DOHH2 (cell line): ENCODE data around the gene P2RX6.

Source experiments
- H3F3A ChIP-seq: fragments of 200-600 bp; sonication (generic), shearing (Covaris generic); 2 replicates; pipeline ENCODE4 v1.6.0; 2016; ENCODE audit warnings: antibody characterized with exemption, mild to moderate bottlenecking; ENCODE audit not compliant: control insufficient read depth, insufficient read depth
- H3K27ac ChIP-seq: fragments of 200-600 bp; sonication (generic); 2 replicates; pipeline ENCODE4 v1.5.1; 2014; ENCODE audit warnings: low read depth, mild to moderate bottlenecking, low read length, moderate library complexity
- H3K27me3 ChIP-seq: fragments of 200-600 bp; sonication (generic); 2 replicates; pipeline ENCODE4 v1.6.1; 2014; ENCODE audit warnings: mild to moderate bottlenecking, low read length, mixed read lengths; ENCODE audit not compliant: control insufficient read depth
- H3K36me3 ChIP-seq: fragments of 200-600 bp; sonication (generic); 2 replicates; pipeline ENCODE4 v1.6.1; 2014; ENCODE audit warnings: mild to moderate bottlenecking, low read length, moderate library complexity, mixed read lengths; ENCODE audit not compliant: control insufficient read depth
- H3K4me1 ChIP-seq: fragments of 200-600 bp; sonication (generic); 2 replicates; pipeline ENCODE4 v1.6.1; 2014; ENCODE audit warnings: mild to moderate bottlenecking, low read length, mixed read lengths; ENCODE audit not compliant: control insufficient read depth
- H3K4me2 ChIP-seq: fragments of 200-600 bp; sonication (generic); 2 replicates; pipeline ENCODE4 v1.6.0; 2014; ENCODE audit warnings: mild to moderate bottlenecking, low read length, moderate library complexity
- H3K4me3 ChIP-seq: fragments of 200-600 bp; sonication (generic); 2 replicates; pipeline ENCODE4 v1.5.1; 2014; ENCODE audit warnings: mild to moderate bottlenecking, low read length, mixed read lengths
- H3K79me2 ChIP-seq: fragments of 200-600 bp; sonication (generic); 2 replicates; pipeline ENCODE4 v1.6.1; 2014; ENCODE audit warnings: mild to moderate bottlenecking, low read length, mixed read lengths; ENCODE audit not compliant: control insufficient read depth
- H3K9me2 ChIP-seq: fragments of 200-600 bp; sonication (generic); replicated peaks from 2 replicates; pipeline ENCODE4 v1.6.1; 2014; ENCODE audit warnings: mild to moderate bottlenecking, low read length, mixed read lengths; ENCODE audit not compliant: control insufficient read depth
- H3K9me3 ChIP-seq: fragments of 200-600 bp; sonication (generic); 2 replicates; pipeline ENCODE4 v1.6.1; 2014; ENCODE audit warnings: antibody characterized with exemption, low read length, mixed read lengths; ENCODE audit not compliant: control insufficient read depth, insufficient read depth
- H4K20me1 ChIP-seq: fragments of 200-600 bp; sonication (generic); 2 replicates; pipeline ENCODE4 v1.6.0; 2014; ENCODE audit warnings: low read depth, mild to moderate bottlenecking, antibody characterized with exemption, low read length, moderate library complexity; ENCODE audit not compliant: control insufficient read depth, insufficient read depth
- EZH2phosphoT487 ChIP-seq: fragments of 200-600 bp; sonication (generic); IDR thresholded peaks from 2 replicates; pipeline ENCODE4 v1.6.1; 2017; ENCODE audit warnings: borderline replicate concordance, mild to moderate bottlenecking, antibody characterized with exemption, low read length, moderate library complexity, mixed read lengths
- TF ChIP-seq, protein P1 (sequence below): fragments of 200-600 bp; sonication (generic); IDR thresholded peaks from one replicate; pipeline ENCODE4 v1.5.1; 2014; ENCODE audit warnings: antibody characterized with exemption, mild to moderate bottlenecking, low read depth, low read length; ENCODE audit not compliant: poor library complexity, severe bottlenecking

P2RX6 gene

DNA sequence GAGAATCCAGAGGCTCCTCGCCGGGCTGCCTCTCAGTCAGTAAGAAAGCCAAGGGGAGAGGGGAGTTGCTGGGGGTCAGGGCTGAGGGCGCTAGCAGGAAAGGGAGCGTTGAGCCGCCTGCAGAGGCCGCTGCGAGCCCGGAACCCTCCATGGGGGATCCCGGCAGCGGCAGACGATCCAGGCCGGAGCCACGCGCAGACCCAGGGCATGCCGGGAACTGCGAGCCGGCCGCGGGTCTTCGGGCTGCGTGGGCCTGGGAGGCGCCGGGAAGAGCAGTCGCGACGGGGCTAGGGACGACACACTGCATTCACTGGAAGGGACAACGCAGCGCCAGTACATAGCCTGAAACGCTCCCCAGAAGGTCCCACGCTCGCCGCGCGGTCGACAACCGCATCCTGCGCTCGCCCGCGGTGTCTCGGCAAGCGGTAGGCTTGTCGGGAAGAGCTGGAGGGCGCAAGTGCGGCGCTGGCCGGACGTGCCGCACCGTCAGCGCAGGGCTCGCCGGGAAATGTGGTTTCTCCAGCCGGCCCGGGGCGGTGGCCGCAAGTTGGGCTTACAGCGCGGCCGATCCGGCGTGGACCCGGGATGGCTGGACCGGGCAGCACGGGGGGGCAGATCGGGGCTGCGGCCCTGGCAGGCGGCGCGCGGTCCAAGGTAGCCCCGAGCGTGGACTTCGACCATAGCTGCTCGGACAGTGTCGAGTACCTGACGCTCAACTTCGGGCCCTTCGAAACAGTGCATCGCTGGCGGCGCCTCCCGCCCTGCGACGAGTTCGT lies 33.0 kb upstream of the P2RX6 start, which contains the start of gene LZTR1:
Gene LZTR1, plus strand, starts transcription at position 511 of the 776 bp plus-strand sequence. Its CDS starts 75 bp downstream, at position 586.
- H3K36me3 ChIP-seq, result peaks cover 29% of the 10 kb centered on the region
- H3K9me3 ChIP-seq, result peaks cover 11% of the 10 kb centered on the region; the same call in 1 of the 2 replicates
- H3K27me3 ChIP-seq, result no peaks in the 10 kb centered on the region
- H4K20me1 ChIP-seq, result no peaks in the 10 kb centered on the region
- peaks cover 20% of the 10 kb centered on the region for H3K4me1 ChIP-seq
- no peaks in the 10 kb centered on the region for H3F3A ChIP-seq
- H3K9me2 ChIP-seq, result no peaks in the 10 kb centered on the region
- peak within 1 kb of the TSS; percentile 100 for H3K4me3 ChIP-seq
- H3K79me2 ChIP-seq, result peaks cover 29% of the 10 kb centered on the region
- peak within 1 kb of the TSS; percentile 92 for H3K4me2 ChIP-seq
- peak within 1 kb of the TSS; percentile 59 for H3K27ac ChIP-seq
- TF ChIP-seq, protein P1, sequence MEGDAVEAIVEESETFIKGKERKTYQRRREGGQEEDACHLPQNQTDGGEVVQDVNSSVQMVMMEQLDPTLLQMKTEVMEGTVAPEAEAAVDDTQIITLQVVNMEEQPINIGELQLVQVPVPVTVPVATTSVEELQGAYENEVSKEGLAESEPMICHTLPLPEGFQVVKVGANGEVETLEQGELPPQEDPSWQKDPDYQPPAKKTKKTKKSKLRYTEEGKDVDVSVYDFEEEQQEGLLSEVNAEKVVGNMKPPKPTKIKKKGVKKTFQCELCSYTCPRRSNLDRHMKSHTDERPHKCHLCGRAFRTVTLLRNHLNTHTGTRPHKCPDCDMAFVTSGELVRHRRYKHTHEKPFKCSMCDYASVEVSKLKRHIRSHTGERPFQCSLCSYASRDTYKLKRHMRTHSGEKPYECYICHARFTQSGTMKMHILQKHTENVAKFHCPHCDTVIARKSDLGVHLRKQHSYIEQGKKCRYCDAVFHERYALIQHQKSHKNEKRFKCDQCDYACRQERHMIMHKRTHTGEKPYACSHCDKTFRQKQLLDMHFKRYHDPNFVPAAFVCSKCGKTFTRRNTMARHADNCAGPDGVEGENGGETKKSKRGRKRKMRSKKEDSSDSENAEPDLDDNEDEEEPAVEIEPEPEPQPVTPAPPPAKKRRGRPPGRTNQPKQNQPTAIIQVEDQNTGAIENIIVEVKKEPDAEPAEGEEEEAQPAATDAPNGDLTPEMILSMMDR, result peak; percentile 82
- TF ChIP-seq EZH2phosphoT487, result no peak

DNA sequence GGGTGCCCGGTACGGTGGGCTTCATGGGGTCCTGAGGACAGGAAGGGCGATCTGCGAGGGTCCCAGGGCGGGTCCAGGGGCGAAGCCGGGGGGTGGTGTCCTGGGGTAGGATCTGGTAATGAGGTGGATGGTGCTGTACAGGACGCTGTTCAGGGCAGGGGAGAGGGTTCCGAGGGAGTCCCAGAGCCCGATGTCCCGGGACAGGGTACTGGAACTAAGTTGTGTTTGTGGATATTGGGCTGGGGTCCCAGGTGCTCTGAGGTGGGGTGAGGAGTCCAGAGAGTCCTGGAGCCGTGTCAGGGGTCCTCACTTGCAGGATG lies 32.4 kb upstream of the P2RX6 start:
- Histone ChIP-seq H3F3A (no peaks in the 10 kb centered on the region), H3K36me3 (peaks cover 31% of the 10 kb centered on the region), H3K9me2 (no peaks in the 10 kb centered on the region), H3K79me2 (peaks cover 29% of the 10 kb centered on the region), H3K27ac (peak overlapping the region; percentile 59; the same call in 1 of the 2 replicates), H3K4me3 (peak overlapping the region; percentile 100), H3K9me3 (peaks cover 11% of the 10 kb centered on the region; the same call in 1 of the 2 replicates), H3K27me3 (no peaks in the 10 kb centered on the region), H3K4me1 (peaks cover 20% of the 10 kb centered on the region), H4K20me1 (no peaks in the 10 kb centered on the region), H3K4me2 (peak overlapping the region; percentile 92)
- TF ChIP-seq EZH2phosphoT487, result no peak
- TF ChIP-seq, protein P1, result no peak

DNA sequence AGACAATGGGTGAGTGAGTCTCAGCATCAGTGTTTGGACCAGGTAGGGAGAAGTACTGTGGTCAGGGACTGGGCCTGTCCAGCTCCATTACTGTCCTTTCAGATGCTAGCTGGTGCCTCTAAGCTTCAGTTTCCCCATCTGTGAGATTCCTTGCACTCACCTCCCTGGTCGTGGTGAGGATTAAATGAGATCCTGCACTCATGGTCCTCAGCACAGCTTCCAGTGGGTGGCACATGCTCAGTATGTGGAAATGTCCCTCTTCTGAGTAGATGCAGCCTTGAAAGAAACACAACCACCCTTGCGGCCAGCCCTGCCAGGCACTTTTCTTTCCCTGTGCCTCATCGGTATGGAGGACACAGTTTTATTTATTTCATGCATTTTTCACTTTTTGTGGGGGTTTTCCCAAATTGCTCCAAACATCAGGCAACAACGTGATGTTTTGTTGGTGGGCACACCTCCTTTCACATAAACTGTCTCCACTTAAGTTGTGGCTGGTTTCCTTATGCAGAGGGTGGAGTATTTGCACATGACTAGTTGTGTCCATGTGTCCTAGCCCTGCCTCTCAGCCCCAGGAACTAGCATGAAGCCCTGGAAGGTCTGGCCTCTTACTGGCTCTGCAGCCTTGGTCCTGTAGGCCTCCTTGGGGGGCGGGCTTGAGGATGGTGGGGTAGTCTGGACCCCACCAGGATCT lies 31.7 kb upstream of the P2RX6 start:
- H4K20me1 ChIP-seq, result no peaks in the 10 kb centered on the region
- peaks cover 38% of the 10 kb centered on the region for H3K36me3 ChIP-seq
- H3K4me1 ChIP-seq, result peaks cover 20% of the 10 kb centered on the region
- H3K4me3 ChIP-seq, result peak overlapping the region; percentile 100
- no peaks in the 10 kb centered on the region for H3K9me2 ChIP-seq
- peak overlapping the region; percentile 92 for H3K4me2 ChIP-seq
- no peak for TF ChIP-seq EZH2phosphoT487
- TF ChIP-seq, protein P1, result no peak
- H3K27ac ChIP-seq, result no peak overlapping the region
- no peaks in the 10 kb centered on the region for H3K27me3 ChIP-seq
- no peaks in the 10 kb centered on the region for H3F3A ChIP-seq
- peaks cover 10% of the 10 kb centered on the region; the same call in 1 of the 2 replicates for H3K9me3 ChIP-seq
- H3K79me2 ChIP-seq, result peaks cover 29% of the 10 kb centered on the region
